IMR-90 (cell line): ENCODE results near the gene PKD1. TPM values are rescaled to one million over a fixed set of nuclear protein-coding genes. Genes with fewer than 3 reads are reported as not detected.
"Not testable (repeated sequence)": the region's sequence is repeated elsewhere in the genome, so short reads cannot be mapped to it uniquely, and the experiment has no call there.

Experiments
- ATAC-seq: fragments of 200-7000 bp; cut with Tn5 transposase; 2 replicates; pipeline ENCODE4 v1.9.1; 2020; ENCODE audit warnings: low read depth, mild to moderate bottlenecking, moderate library complexity
- BruUV-seq: library from RNA; stranded (reverse); fragments of 400-500 nt; replicated peaks from 2 replicates; lab custom pipeline; 2021; lab: Mats Ljungman, UMichigan
- CTCF ChIA-PET: fragments of 300-600 bp; formaldehyde crosslinking; extraction: SDS; loops from one replicate; lab custom pipeline; 2021; ENCODE audit warnings: antibody characterized with exemption; lab: Yijun Ruan, JAX
- POLR2A ChIA-PET: fragments of 300-600 bp; sonication (Branson Sonifier 250); formaldehyde crosslinking; loops from one replicate; lab custom pipeline; 2022; ENCODE audit warnings: antibody characterized with exemption; ENCODE audit not compliant: unreplicated experiment; lab: Charles Lee
- DNase-seq: peaks from one replicate; pipeline ENCODE4 v3.0.0; 2013
- H2AFZ ChIP-seq: replicated peaks from 2 replicates; pipeline ENCODE3; 2013; ENCODE audit warnings: low read length, mild to moderate bottlenecking; ENCODE audit not compliant: poor library complexity
- H2AK5ac ChIP-seq: 2 replicates; pipeline ENCODE4 v1.6.1; 2013; ENCODE audit warnings: low read depth, low read length, inconsistent platforms
- H2AK9ac ChIP-seq: replicated peaks from 2 replicates; pipeline ENCODE3; 2013; ENCODE audit warnings: mild to moderate bottlenecking, low read depth, low read length, moderate library complexity; ENCODE audit not compliant: poor library complexity
- H2BK120ac ChIP-seq: 2 replicates; pipeline ENCODE4 v1.6.1; 2013; ENCODE audit warnings: low read depth, low read length, inconsistent platforms
- H2BK15ac ChIP-seq: 3 replicates; pipeline ENCODE4 v1.6.1; 2013; ENCODE audit warnings: low read depth, low read length, inconsistent platforms
- H2BK20ac ChIP-seq: 2 replicates; pipeline ENCODE4 v1.6.1; 2013; ENCODE audit warnings: low read depth, mild to moderate bottlenecking, inconsistent platforms, low read length, moderate library complexity
- H2BK5ac ChIP-seq: 2 replicates; pipeline ENCODE4 v1.6.1; 2013; ENCODE audit warnings: mild to moderate bottlenecking, low read depth, low read length, inconsistent platforms; ENCODE audit not compliant: poor library complexity, severe bottlenecking
- H3K14ac ChIP-seq: replicated peaks from 2 replicates; pipeline ENCODE4 v1.6.1; 2013; ENCODE audit warnings: low read depth, low read length, inconsistent platforms
- H3K18ac ChIP-seq: 2 replicates; pipeline ENCODE4 v1.6.1; 2013; ENCODE audit warnings: low read depth, low read length, control low read depth
- H3K23ac ChIP-seq: 2 replicates; pipeline ENCODE4 v1.6.1; 2013; ENCODE audit warnings: low read depth, low read length, inconsistent platforms
- H3K27ac ChIP-seq: 2 replicates; pipeline ENCODE4 v1.5.1; 2013; ENCODE audit warnings: mild to moderate bottlenecking, control low read depth, low read length; ENCODE audit not compliant: insufficient read depth
- H3K27me3 ChIP-seq: 2 replicates; pipeline ENCODE4 v1.6.1; 2013; ENCODE audit warnings: low read length; ENCODE audit not compliant: control insufficient read depth, insufficient read depth
- H3K36me3 ChIP-seq: 2 replicates; pipeline ENCODE4 v1.6.1; 2013; ENCODE audit warnings: low read length, mixed read lengths; ENCODE audit not compliant: control insufficient read depth, insufficient read depth
- H3K4ac ChIP-seq: 2 replicates; pipeline ENCODE4 v1.6.1; 2013; ENCODE audit warnings: low read depth, low read length, inconsistent platforms
- H3K4me1 ChIP-seq: 2 replicates; pipeline ENCODE4 v1.6.1; 2013; ENCODE audit warnings: low read length, mixed read lengths; ENCODE audit not compliant: control insufficient read depth, insufficient read depth
- H3K4me2 ChIP-seq: 2 replicates; pipeline ENCODE4 v1.6.1; 2013; ENCODE audit warnings: low read depth, mild to moderate bottlenecking, control low read depth, low read length, moderate library complexity
- H3K4me3 ChIP-seq: 2 replicates; pipeline ENCODE4 v1.5.1; 2013; ENCODE audit warnings: low read depth, mild to moderate bottlenecking, control low read depth, low read length, moderate library complexity; ENCODE audit not compliant: insufficient read depth
- H3K56ac ChIP-seq: 2 replicates; pipeline ENCODE4 v1.6.1; 2013; ENCODE audit warnings: low read length, inconsistent platforms; ENCODE audit not compliant: insufficient read depth; ENCODE audit errors: extremely low read depth
- H3K79me1 ChIP-seq, 2 experiments: 2 replicates each; pipeline ENCODE4 v1.6.1; 2013; ENCODE audit warnings: low read length in 2 of 2, inconsistent platforms in 1 of 2, low read depth in 1 of 2
- H3K9ac ChIP-seq: 2 replicates; pipeline ENCODE4 v1.6.1; 2013; ENCODE audit warnings: low read depth, low read length, control low read depth
- H3K9me1 ChIP-seq: 2 replicates; pipeline ENCODE4 v1.6.1; 2013; ENCODE audit warnings: low read length, inconsistent platforms; ENCODE audit not compliant: insufficient read depth
- H3K9me3 ChIP-seq: 2 replicates; pipeline ENCODE4 v1.6.1; 2013; ENCODE audit warnings: low read length; ENCODE audit not compliant: control insufficient read depth, insufficient read depth
- H4K20me1 ChIP-seq: 2 replicates; pipeline ENCODE4 v1.6.1; 2013; ENCODE audit warnings: low read length, inconsistent platforms; ENCODE audit not compliant: insufficient read depth
- H4K5ac ChIP-seq: 2 replicates; pipeline ENCODE4 v1.6.1; 2013; ENCODE audit warnings: mild to moderate bottlenecking, low read depth, low read length, control low read depth
- H4K8ac ChIP-seq, 2 experiments: 2 replicates each; pipeline ENCODE4 v1.6.1; 2013; ENCODE audit warnings: low read depth in 2 of 2, low read length in 2 of 2, control low read depth in 1 of 2, inconsistent platforms in 1 of 2
- H4K91ac ChIP-seq: 2 replicates; pipeline ENCODE4 v1.6.1; 2013; ENCODE audit warnings: low read depth, low read length, inconsistent platforms; ENCODE audit not compliant: insufficient read depth
- WGBS, 2 experiments: methylation state at CpG; one replicate each; pipeline versions ENCODE4 v1.1.5 to v1.1.7; 2013; ENCODE audit warnings: missing lambda C conversion rate in 2 of 2; ENCODE audit not compliant: insufficient read length in 1 of 2; ENCODE audit errors: extremely low coverage in 2 of 2; 5-methylcytosine and 5-hydroxymethylcytosine counted together
- dilution Hi-C: fragments of 300-500 bp; cut with HindIII; formaldehyde crosslinking; loops from one replicate; pipeline ENCODE4 v1.14.3; 2018; ENCODE audit warnings: low sequenced_read_pairs; ENCODE audit not compliant: unreplicated experiment
- in situ Hi-C: fragments of 300-500 bp; cut with MboI; formaldehyde crosslinking; loops from 3 replicates; pipeline ENCODE4 v1.14.3; 2019; ENCODE audit warnings: low sequenced_read_pairs, inconsistent platforms, mixed read lengths
- intact Hi-C: fragments of 100-400 bp; cut with micrococcal nuclease; formaldehyde crosslinking; loops from 2 replicates; pipeline ENCODE4 v1.10.0; 2022
- polyA plus RNA-seq, 3 experiments: library from polyadenylated mRNA; depleted of rRNA; stranded (reverse); fragments of >200 nt; gene quantifications; 2 replicates each; pipeline ENCODE4 v1.2.3, GENCODE V29; 2012; ENCODE audit warnings: low replicate concordance in 1 of 3
- total RNA-seq: library from RNA; depleted of rRNA; stranded (reverse); fragments of >200 nt; gene quantifications from 2 replicates; pipeline ENCODE4 v1.2.3, GENCODE V29; 2012

PKD1 gene
- total and polyA plus RNA-seq, 2 of the 4 experiments (the other 2 are of a cell fraction) = 7.9 to 97.3 TPM

- H4K91ac ChIP-seq, BruUV-seq, H3K9ac ChIP-seq, H3K4me2 ChIP-seq, H3K9me3 ChIP-seq, H2AFZ ChIP-seq, H2BK5ac ChIP-seq, POLR2A ChIA-PET, H3K27me3 ChIP-seq, DNase-seq, ATAC-seq, dilution Hi-C loops, H2BK20ac ChIP-seq, H3K14ac ChIP-seq, H2AK5ac ChIP-seq, H3K23ac ChIP-seq, H3K4ac ChIP-seq, H2BK15ac ChIP-seq, H3K4me1 ChIP-seq, H2BK120ac ChIP-seq, H4K8ac ChIP-seq, H3K18ac ChIP-seq, H3K79me1 ChIP-seq, H3K56ac ChIP-seq, H3K27ac ChIP-seq, H3K4me3 ChIP-seq, CTCF ChIA-PET, H2AK9ac ChIP-seq, in situ Hi-C loops, H3K9me1 ChIP-seq, H4K5ac ChIP-seq, intact Hi-C loops, H4K20me1 ChIP-seq: not testable (repeated sequence)
- H3K36me3 ChIP-seq = peaks cover 34% of the 10 kb centered on the region; the same call in 1 of the 2 replicates
- WGBS, 2 experiments = 95% methylated on average over 4 of the region's 34 CpGs; no CpG with 5 or more reads in 1 of the 2 experiments
Observed at GRCh38 chr16:2114885-2115590, 20.7 kb downstream of the PKD1 start.

DNA sequence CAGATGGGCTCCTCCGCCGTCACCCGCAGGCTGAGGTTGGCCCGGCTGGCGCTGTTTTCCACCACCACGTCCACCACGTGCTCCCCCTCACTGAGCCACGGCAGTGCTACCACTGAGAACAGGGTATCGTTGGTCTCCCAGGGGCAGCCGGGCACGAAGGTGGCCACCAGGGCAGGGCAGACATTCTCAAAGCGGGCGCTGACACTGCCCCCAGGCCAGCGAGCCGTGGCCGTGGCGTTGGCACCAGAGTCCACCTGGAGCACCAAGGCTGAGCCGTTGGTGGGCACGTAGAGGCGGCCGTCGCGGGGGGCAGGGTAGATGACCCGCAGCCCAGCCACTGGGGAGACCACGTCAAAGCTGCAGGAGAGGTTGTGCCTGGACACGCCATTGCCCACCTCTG lies 21.5 kb downstream of the PKD1 start:
- BruUV-seq, H4K20me1 ChIP-seq, H2BK5ac ChIP-seq, H3K27me3 ChIP-seq, H3K9ac ChIP-seq, POLR2A ChIA-PET, H3K9me3 ChIP-seq, H3K4ac ChIP-seq, H3K4me2 ChIP-seq, H3K18ac ChIP-seq, H3K4me1 ChIP-seq, in situ Hi-C loops, H3K23ac ChIP-seq, H2AK5ac ChIP-seq, H2AK9ac ChIP-seq, H2AFZ ChIP-seq, intact Hi-C loops, H3K27ac ChIP-seq, H3K79me1 ChIP-seq, H3K4me3 ChIP-seq, dilution Hi-C loops, ATAC-seq, DNase-seq, H3K14ac ChIP-seq, H3K56ac ChIP-seq, H2BK20ac ChIP-seq, H4K91ac ChIP-seq, H2BK15ac ChIP-seq, H3K9me1 ChIP-seq, H4K8ac ChIP-seq, H2BK120ac ChIP-seq, H4K5ac ChIP-seq, CTCF ChIA-PET: not testable (repeated sequence)
- peaks cover 41% of the 10 kb centered on the region for H3K36me3 ChIP-seq
- 98% methylated on average over 14 of the region's 26 CpGs; no CpG with 5 or more reads in 1 of the 2 experiments for WGBS, 2 experiments
